GM19035 (cell line): ENCODE results near the gene IL1B.

Experiments
- ATAC-seq: cut with Tn5 transposase; IDR thresholded peaks from one replicate; pipeline ENCODE4 v1.9.1; 2021; ENCODE audit not compliant: unreplicated experiment

Gene IL1B

DNA sequence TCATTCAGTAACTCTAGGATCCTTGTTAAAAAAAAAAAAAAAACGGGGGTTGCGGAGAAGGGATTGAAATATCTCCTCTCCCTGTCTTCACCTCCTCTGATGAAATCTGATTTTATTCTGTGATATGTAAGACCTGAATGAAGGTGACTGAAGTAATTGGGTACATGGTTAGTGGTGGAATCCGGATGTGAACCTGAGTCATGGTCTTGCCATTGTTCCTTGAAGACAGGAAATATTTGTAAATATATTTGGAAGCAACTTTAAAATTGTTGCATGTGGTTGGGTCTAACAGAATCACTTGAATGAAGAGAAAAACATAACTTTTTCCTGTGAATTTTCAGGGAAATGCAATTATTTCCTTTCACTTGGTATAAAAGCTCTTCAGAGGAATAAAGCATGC lies 49.3 kb downstream of the IL1B start:
- no peak for ATAC-seq

DNA sequence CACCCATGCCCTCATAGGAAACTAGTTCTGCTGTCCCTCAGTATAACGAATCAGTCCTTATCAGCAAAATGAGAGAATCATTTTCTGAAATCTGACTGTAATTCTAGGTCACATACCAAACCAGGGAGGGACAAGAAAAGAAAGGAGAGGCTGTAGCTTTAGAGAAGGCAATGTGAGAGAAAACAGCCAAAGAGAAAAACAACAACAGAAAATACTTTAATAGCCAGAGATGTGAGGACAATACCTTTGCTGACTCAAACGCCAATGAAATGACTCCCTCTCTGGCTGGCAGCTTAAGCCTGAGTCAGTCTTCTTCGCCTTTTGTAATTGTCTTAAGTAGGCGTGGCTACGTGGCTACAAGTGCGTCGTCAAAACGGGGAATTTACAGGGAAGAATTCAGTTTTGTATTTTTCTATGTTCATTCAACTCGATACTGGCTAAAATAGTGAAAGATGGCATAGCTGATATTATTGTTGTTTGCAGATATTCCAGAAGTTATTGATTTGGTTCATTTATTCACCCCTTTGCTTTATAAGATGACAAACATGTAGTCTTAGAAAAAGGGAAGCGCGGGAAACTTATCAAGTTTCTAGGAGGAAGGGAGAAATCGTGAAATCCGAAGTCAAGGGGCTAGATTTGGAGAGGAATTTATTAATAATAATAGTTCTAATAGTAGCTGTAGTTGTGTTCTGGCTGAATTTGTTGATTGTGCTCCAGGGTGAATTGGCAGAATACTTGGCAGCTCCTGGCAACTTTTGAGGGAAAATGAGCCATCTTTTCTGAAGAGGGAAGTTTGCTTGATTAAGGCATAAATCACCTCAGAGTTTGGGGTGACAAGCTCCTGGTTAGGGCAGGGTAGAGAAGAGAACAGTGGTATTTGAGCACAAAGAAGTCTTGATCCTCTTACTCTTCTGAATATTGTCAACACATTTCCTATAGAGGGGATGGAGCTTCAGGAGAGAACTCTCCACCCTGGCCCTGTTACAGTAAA lies 52.1 kb downstream of the IL1B start, which contains the start of gene IL1A:
TSS of gene IL1A (minus strand) at position 295 of the 991 bp plus-strand sequence. CDS start 723 bp downstream, outside the sequence.
- no peak for ATAC-seq

DNA sequence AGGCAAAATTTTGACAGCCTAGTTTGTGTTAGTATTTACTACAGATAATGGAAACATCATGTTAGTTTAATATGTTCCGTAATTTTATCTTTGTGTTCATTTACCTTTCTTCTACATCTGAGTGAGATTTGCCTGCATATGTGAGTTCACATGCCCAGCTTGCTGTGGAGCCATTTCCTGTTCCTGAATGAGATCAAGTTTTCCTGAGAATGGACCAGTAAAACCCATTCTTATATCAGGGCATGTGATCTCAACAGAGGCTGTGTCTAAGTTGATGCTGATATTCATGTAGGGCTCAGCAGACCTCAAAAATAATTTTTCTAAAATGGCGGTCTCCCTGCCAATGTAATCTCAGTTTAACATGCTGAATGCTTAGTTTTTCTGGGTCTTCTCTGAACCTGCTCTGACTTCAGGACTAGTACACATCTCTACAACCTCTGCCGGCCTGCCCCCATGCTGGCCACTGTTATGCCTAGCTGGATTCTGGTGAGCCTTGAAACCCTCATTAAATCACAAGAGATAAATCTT lies 53.3 kb downstream of the IL1B start:
- ATAC-seq = no peak

DNA sequence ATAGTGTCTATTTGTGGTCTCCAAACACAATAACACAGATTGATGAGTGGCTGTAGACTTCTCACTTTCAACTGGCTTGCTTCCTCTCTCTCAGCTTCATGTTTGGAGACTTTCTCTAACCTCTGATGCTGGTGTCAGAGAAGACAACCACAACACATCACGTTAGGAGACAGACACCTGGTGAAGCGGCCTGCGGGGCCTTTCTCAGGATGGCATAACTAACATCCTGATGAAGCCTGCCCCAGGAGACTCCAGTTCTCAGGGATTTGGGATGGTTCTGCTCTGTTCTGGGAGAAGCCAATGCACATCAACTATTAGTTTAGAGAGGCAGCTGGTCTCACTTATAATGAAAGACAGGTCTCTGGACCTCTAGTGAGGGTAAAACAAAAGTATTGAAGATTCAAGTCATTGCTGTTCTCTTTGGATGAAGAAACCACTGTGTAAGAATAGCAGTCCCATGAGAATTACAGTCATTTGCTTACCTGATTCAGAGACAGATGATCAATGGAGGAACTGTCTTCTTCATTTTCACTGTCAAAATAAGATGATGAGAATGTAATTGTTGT lies 54.3 kb downstream of the IL1B start:
- peak; percentile 91 for ATAC-seq
